ENCODE measurements around the gene PPM1B.
A peak's percentile ranks its signal among the peaks of the same experiment; 100 is the strongest.
"Not testable (repeated sequence)": the region's sequence is repeated elsewhere in the genome, so short reads cannot be mapped to it uniquely, and the experiment has no call there.

The PPM1B gene

DNA sequence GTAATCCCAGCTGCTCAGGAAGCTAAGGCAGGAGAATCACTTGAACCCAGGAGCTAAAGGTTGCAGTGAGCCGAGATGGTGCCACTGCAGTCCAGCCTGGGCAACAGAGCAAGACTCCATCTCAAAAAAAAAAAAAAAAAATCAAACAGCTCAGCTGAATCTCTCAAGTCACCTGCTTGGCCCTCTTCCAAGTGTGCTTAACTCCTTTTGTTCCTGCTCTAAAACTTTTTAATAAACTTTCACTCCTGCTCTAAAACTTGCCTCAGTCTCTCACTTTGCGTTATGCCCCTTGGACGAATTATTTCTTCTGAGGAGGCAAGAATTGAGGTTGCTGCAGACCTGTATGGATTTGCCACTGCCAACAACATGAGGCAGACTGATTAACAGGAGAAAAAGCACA is 35.1 kb upstream of the PPM1B start:
- not testable (repeated sequence) for H2BK12ac ChIP-seq (ENCODE audit: low read length); H3K79me2 ChIP-seq (ENCODE audit: control insufficient read depth, insufficient read depth, low read length, poor library complexity); H2AFZ ChIP-seq (ENCODE audit: insufficient read depth, low read length, poor library complexity); H4K12ac ChIP-seq (ENCODE audit: low read depth, low read length); H3K18ac ChIP-seq (ENCODE audit: low read length); H3K9ac ChIP-seq (ENCODE audit: low read length); H2BK5ac ChIP-seq (ENCODE audit: low read depth, low read length, poor library complexity); H3K79me1 ChIP-seq (ENCODE audit: low read length); H2BK120ac ChIP-seq (ENCODE audit: insufficient read depth, low read length, poor library complexity); H3K4me3 ChIP-seq (ENCODE audit: low read depth, low read length); H3K23ac ChIP-seq (ENCODE audit: low read length); H3K9me3 ChIP-seq (ENCODE audit: insufficient read depth, low read depth, low read length); H4K8ac ChIP-seq (ENCODE audit: low read depth, low read length); H3K14ac ChIP-seq (ENCODE audit: low read length); H2AK5ac ChIP-seq (ENCODE audit: low read length); DNase-seq; H3K4ac ChIP-seq (ENCODE audit: low read depth, low read length); H3K4me1 ChIP-seq (ENCODE audit: control insufficient read depth in 1 of 2, insufficient read depth in 2 of 2, low read length in 2 of 2); H3K4me2 ChIP-seq (ENCODE audit: low read length); H3K27me3 ChIP-seq (ENCODE audit: insufficient read depth, low read length); H3K36me3 ChIP-seq (ENCODE audit: control insufficient read depth in 1 of 2, insufficient read depth in 2 of 2, low read length in 2 of 2)
- Histone ChIP-seq H4K91ac (ENCODE audit: low read depth, low read length) (peak overlapping the region; percentile 27), H3K27ac (ENCODE audit: low read depth, low read length) (peak overlapping the region; percentile 33)
- WGBS (ENCODE audit: extremely low coverage, insufficient coverage, insufficient read length): no CpG with 5 or more reads among the region's 3 CpGs

DNA sequence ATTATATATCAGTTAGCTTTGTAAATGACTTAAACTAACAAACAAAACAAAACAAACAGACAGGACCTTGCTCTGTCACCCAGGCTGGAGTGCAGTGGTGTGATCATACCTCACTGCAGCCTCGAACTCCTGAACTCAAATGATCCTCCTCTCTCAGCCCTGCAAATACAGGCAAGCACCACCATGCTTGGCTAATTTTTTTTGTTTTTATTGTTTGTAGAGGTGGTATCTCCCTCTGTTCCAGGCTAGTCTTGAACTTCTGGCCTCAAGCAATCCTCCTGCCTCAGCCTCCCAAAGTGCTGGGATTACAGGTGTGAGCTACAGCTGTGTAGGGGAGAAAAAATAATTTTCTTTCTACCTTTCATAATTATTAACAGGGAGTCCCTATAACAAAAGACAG is 33.8 kb upstream of the PPM1B start:
- Histone ChIP-seq H3K4me1 (ENCODE audit: control insufficient read depth in 1 of 2, insufficient read depth in 2 of 2, low read length in 2 of 2) (peaks cover 3% of the 10 kb centered on the region in 2 experiments), H3K9ac (ENCODE audit: low read length) (no peak overlapping the region), H3K18ac (ENCODE audit: low read length) (no peak overlapping the region), H3K4me3 (ENCODE audit: low read depth, low read length) (no peak overlapping the region), H3K4me2 (ENCODE audit: low read length) (no peak overlapping the region), H2AK5ac (ENCODE audit: low read length) (no peak overlapping the region), H3K27ac (ENCODE audit: low read depth, low read length) (no peak overlapping the region), H3K79me2 (ENCODE audit: control insufficient read depth, insufficient read depth, low read length, poor library complexity) (no peaks in the 10 kb centered on the region), H3K14ac (ENCODE audit: low read length) (no peak overlapping the region), H3K9me3 (ENCODE audit: insufficient read depth, low read depth, low read length) (no peaks in the 10 kb centered on the region), H4K91ac (ENCODE audit: low read depth, low read length) (peak overlapping the region; percentile 63), H2BK5ac (ENCODE audit: low read depth, low read length, poor library complexity) (no peak overlapping the region), H3K27me3 (ENCODE audit: insufficient read depth, low read length) (no peaks in the 10 kb centered on the region), H4K8ac (ENCODE audit: low read depth, low read length) (no peak overlapping the region), H2BK12ac (ENCODE audit: low read length) (no peak overlapping the region), H4K12ac (ENCODE audit: low read depth, low read length) (no peak overlapping the region), H3K79me1 (ENCODE audit: low read length) (peaks cover 6% of the 10 kb centered on the region), H2BK120ac (ENCODE audit: insufficient read depth, low read length, poor library complexity) (no peak overlapping the region), H3K36me3 (ENCODE audit: control insufficient read depth in 1 of 2, insufficient read depth in 2 of 2, low read length in 2 of 2) (no peaks in the 10 kb centered on the region), H3K23ac (ENCODE audit: low read length) (no peak overlapping the region), H2AFZ (ENCODE audit: insufficient read depth, low read length, poor library complexity) (no peak overlapping the region), H3K4ac (ENCODE audit: low read depth, low read length) (no peak overlapping the region)
- DNase-seq: no peak
- no CpG with 5 or more reads among the region's 1 CpG for WGBS (ENCODE audit: extremely low coverage, insufficient coverage, insufficient read length)

GRCh38 chr2:44135296-44135695 is 33.4 kb upstream of the PPM1B start:
- Histone ChIP-seq H2AK5ac (ENCODE audit: low read length) (no peak overlapping the region), H2BK120ac (ENCODE audit: insufficient read depth, low read length, poor library complexity) (no peak overlapping the region), H4K12ac (ENCODE audit: low read depth, low read length) (no peak overlapping the region), H3K36me3 (ENCODE audit: control insufficient read depth in 1 of 2, insufficient read depth in 2 of 2, low read length in 2 of 2) (no peaks in the 10 kb centered on the region), H3K14ac (ENCODE audit: low read length) (no peak overlapping the region), H2AFZ (ENCODE audit: insufficient read depth, low read length, poor library complexity) (no peak overlapping the region), H4K91ac (ENCODE audit: low read depth, low read length) (no peak overlapping the region), H3K79me1 (ENCODE audit: low read length) (peaks cover 6% of the 10 kb centered on the region), H3K27ac (ENCODE audit: low read depth, low read length) (no peak overlapping the region), H3K27me3 (ENCODE audit: insufficient read depth, low read length) (no peaks in the 10 kb centered on the region), H2BK5ac (ENCODE audit: low read depth, low read length, poor library complexity) (no peak overlapping the region), H3K79me2 (ENCODE audit: control insufficient read depth, insufficient read depth, low read length, poor library complexity) (no peaks in the 10 kb centered on the region), H3K4ac (ENCODE audit: low read depth, low read length) (no peak overlapping the region), H4K8ac (ENCODE audit: low read depth, low read length) (no peak overlapping the region), H3K18ac (ENCODE audit: low read length) (no peak overlapping the region), H3K4me1 (ENCODE audit: control insufficient read depth in 1 of 2, insufficient read depth in 2 of 2, low read length in 2 of 2) (peaks cover 3% of the 10 kb centered on the region in 2 experiments), H3K9me3 (ENCODE audit: insufficient read depth, low read depth, low read length) (no peaks in the 10 kb centered on the region), H3K4me3 (ENCODE audit: low read depth, low read length) (no peak overlapping the region), H3K9ac (ENCODE audit: low read length) (no peak overlapping the region), H3K23ac (ENCODE audit: low read length) (no peak overlapping the region), H2BK12ac (ENCODE audit: low read length) (no peak overlapping the region), H3K4me2 (ENCODE audit: low read length) (no peak overlapping the region)
- no peak for DNase-seq

DNA sequence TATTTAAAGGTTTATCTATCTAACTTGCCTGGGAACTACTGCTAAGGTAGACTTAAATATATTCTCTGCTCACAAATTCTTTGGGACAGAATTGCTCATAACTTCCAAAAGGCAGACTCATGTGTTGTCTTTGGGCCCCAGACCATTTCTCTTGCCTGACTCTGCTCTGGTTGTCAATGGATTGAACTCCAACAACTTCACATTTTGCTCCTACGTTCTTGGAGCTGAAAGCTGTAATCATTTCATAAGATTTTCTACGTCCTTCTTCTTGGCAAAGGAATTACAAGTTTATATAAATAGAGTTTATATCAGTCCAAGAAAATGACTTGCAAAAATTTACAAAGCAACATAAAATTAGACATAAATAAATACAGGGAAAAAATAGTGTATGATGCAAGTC is 32.9 kb upstream of the PPM1B start:
- H3K9ac ChIP-seq (ENCODE audit: low read length): no peak overlapping the region
- H4K91ac ChIP-seq (ENCODE audit: low read depth, low read length): no peak overlapping the region
- no peak overlapping the region for H3K4ac ChIP-seq (ENCODE audit: low read depth, low read length)
- H3K79me2 ChIP-seq (ENCODE audit: control insufficient read depth, insufficient read depth, low read length, poor library complexity): no peaks in the 10 kb centered on the region
- H3K23ac ChIP-seq (ENCODE audit: low read length): no peak overlapping the region
- H3K14ac ChIP-seq (ENCODE audit: low read length): no peak overlapping the region
- no peak overlapping the region for H4K12ac ChIP-seq (ENCODE audit: low read depth, low read length)
- no peak overlapping the region for H3K4me3 ChIP-seq (ENCODE audit: low read depth, low read length)
- H3K4me1 ChIP-seq (ENCODE audit: control insufficient read depth in 1 of 2, insufficient read depth in 2 of 2, low read length in 2 of 2): peaks cover 3% of the 10 kb centered on the region in 2 experiments
- peak in 1 of 2 donors; percentile 14 for DNase-seq
- H2AFZ ChIP-seq (ENCODE audit: insufficient read depth, low read length, poor library complexity): no peak overlapping the region
- H3K36me3 ChIP-seq (ENCODE audit: control insufficient read depth in 1 of 2, insufficient read depth in 2 of 2, low read length in 2 of 2): no peaks in the 10 kb centered on the region
- peak overlapping the region; percentile 72 for H2BK5ac ChIP-seq (ENCODE audit: low read depth, low read length, poor library complexity)
- peak overlapping the region; percentile 71 for H3K27ac ChIP-seq (ENCODE audit: low read depth, low read length)
- H2BK12ac ChIP-seq (ENCODE audit: low read length): no peak overlapping the region
- no peak overlapping the region for H3K18ac ChIP-seq (ENCODE audit: low read length)
- no peak overlapping the region for H4K8ac ChIP-seq (ENCODE audit: low read depth, low read length)
- H3K79me1 ChIP-seq (ENCODE audit: low read length): peaks cover 6% of the 10 kb centered on the region
- no peaks in the 10 kb centered on the region for H3K9me3 ChIP-seq (ENCODE audit: insufficient read depth, low read depth, low read length)
- no peak overlapping the region for H2BK120ac ChIP-seq (ENCODE audit: insufficient read depth, low read length, poor library complexity)
- no peaks in the 10 kb centered on the region for H3K27me3 ChIP-seq (ENCODE audit: insufficient read depth, low read length)
- WGBS (ENCODE audit: extremely low coverage, insufficient coverage, insufficient read length): no CpG with 5 or more reads among the region's 2 CpGs
- H2AK5ac ChIP-seq (ENCODE audit: low read length): no peak overlapping the region
- no peak overlapping the region for H3K4me2 ChIP-seq (ENCODE audit: low read length)

Measured in trophoblast cell (in vitro differentiated cells and primary cell).